Stimulated activated CD4-positive, alpha-beta T cell treated with anti-CD3 and anti-CD28 coated beads, TNF-alpha, amount 100 ng/mL, for 24 hours (primary cell): ENCODE data around the gene PGM5.

Source experiments
- DNase-seq, 3 experiments: peaks; one replicate each; pipeline ENCODE4 v3.0.0-alpha.2; 2020; ENCODE audit warnings: low read depth in 3 of 3

The PGM5 gene

GRCh38 chr9:68495247-68495646 lies 138.8 kb downstream of the PGM5 start:
- DNase-seq, result no peak

GRCh38 chr9:68496356-68496755 lies 139.9 kb downstream of the PGM5 start:
- no peak for DNase-seq

- no peak for DNase-seq
Observed at GRCh38 chr9:68497629-68498028, 141.2 kb downstream of the PGM5 start.

- DNase-seq, result no peak
Observed at GRCh38 chr9:68498816-68499215, 142.4 kb downstream of the PGM5 start.

GRCh38 chr9:68500457-68501381 lies 144.3 kb downstream of the PGM5 start:
- no peak for DNase-seq

- DNase-seq, result no peak
Observed at GRCh38 chr9:68502279-68502678, 145.9 kb downstream of the PGM5 start.

GRCh38 chr9:68505681-68506409 lies 149.4 kb downstream of the PGM5 start:
- no peak for DNase-seq

- no peak for DNase-seq
Observed at GRCh38 chr9:68506551-68506950, 150.1 kb downstream of the PGM5 start.

GRCh38 chr9:68507130-68507805 lies 150.9 kb downstream of the PGM5 start:
- DNase-seq, result no peak

- DNase-seq, result no peak
Observed at GRCh38 chr9:68507806-68508145, 151.4 kb downstream of the PGM5 start.

GRCh38 chr9:68508547-68508946 lies 152.1 kb downstream of the PGM5 start:
- no peak for DNase-seq

GRCh38 chr9:68509689-68510088 lies 153.3 kb downstream of the PGM5 start:
- no peak for DNase-seq

- DNase-seq, result no peak
Observed at GRCh38 chr9:68513385-68513784, 157.0 kb downstream of the PGM5 start.

GRCh38 chr9:68513981-68514380 lies 157.6 kb downstream of the PGM5 start:
- DNase-seq, result no peak

GRCh38 chr9:68515326-68516017 lies 159.1 kb downstream of the PGM5 start:
- DNase-seq, result no peak

- DNase-seq, result no peak
Observed at GRCh38 chr9:68522131-68522530, 165.7 kb downstream of the PGM5 start.

- no peak for DNase-seq
Observed at GRCh38 chr9:68522954-68523353, 166.5 kb downstream of the PGM5 start.

- DNase-seq, result no peak
Observed at GRCh38 chr9:68523367-68523936, 167.0 kb downstream of the PGM5 start.

- no peak for DNase-seq
Observed at GRCh38 chr9:68530618-68531017, 174.2 kb downstream of the PGM5 start.

GRCh38 chr9:68532131-68532530 lies 175.7 kb downstream of the PGM5 start:
- DNase-seq, result no peak

- no peak for DNase-seq
Observed at GRCh38 chr9:68533678-68534077, 177.3 kb downstream of the PGM5 start.
